GM21360 (cell line): ENCODE measurements around the gene SMCP.

Source experiments
- ATAC-seq: cut with Tn5 transposase; IDR thresholded peaks from one replicate; pipeline ENCODE4 v1.9.1; 2021; ENCODE audit warnings: mild to moderate bottlenecking, moderate library complexity; ENCODE audit not compliant: unreplicated experiment

The SMCP gene

DNA sequence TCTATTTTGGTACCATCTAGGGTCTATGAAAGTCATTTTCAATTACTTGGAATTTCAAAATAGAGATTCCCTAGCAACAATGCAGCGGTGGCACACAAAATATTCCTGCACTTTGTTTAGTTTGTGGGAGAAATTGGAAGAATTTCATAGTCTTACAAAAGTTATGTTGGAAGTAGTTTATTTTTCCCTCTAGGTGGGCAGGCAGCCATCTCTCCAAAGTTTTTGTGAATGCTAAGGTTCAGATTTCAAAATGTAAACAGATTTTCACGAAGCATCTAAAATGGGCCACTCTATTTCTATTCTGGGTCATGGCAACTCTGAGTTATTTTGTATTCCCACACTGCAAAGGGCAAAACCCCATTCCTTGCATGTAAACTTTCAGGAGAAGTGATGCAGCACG is 8.0 kb downstream of the SMCP start:
- no peak for ATAC-seq

DNA sequence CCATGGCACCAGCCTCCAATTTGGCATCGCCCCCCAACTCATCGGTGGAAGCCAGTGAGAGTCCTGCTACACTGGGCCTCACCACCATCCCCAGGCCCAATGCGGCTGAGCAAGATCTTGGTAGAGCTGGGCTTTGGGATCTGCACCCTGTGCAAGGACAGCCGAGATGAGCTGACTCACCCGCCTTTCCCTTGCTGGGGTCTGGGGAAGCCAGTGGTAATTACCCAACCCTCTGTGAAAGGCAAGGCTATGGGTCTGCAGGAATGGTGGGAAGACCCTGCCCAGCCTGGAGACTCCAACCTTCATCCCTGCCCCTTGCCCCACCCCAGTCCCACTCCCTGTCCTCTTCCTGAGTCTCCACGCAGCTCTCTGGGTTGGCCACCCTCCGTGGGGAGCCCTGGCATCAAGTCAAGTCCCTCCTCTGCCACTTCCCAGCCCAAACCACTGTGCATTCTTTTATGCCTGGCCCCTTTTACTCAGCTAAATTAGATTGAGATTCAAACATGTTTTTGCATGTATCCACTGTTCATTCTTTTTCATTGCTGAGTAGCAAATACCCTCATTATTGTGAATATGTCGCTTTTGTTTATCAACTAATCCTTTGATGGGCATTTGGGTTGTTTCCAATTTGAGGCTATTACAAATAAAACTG is 8.8 kb downstream of the SMCP start:
- no peak for ATAC-seq

DNA sequence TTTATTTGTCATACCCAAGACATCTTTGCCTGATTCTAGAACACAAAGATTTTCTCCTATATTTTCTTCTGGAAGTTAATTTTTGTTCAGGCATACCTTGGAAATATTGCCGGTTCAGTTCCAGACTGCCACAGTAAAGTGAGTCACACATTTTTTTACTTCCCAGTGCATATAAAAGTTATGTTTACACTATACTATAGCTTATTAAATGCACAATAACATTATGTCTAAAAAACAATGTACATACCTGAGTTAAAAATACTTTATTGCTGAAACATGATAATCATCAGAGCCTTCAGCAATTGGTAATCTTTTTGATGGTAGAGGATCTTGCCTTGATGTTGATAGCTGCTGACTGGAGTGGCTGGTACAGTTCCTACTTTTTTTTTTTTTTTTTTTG is 10.0 kb downstream of the SMCP start:
- ATAC-seq: no peak

DNA sequence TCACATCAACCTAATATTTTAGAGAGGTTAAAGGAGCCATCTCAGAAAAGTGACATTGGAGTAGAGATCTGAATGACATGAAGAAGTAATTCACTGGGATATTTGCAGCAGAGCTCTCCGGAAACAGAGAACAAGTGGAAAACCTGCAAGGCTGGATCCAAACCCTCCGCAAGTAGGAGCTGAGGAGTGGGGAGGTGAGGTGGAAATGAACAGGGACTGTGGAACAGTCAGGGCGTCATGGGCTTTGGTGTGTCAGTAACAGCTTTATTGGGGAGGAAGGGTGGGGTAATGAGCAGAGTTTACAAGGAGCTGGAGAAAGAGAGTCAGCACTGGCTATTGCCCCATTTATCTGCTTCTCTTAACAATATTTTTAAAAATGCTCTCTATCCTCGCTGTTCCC is 20.9 kb downstream of the SMCP start:
- no peak for ATAC-seq

DNA sequence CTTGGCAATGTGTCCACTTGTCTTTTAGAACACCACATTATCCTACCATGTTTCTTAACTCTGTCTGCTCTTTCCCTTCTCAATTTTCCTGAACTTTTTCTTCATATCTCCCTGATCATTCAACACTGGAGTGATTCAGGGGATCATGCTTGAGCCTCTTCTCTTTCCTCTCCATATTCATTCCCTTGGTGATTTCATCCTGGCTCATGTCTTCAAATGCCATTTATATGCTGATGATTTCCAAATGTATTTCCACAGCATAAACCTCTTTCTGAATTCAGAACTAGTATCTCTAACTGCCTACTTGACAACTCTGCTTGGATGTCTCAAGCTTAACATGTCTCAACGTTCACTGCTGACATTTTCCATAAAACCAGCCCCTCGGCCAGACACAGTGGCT is 21.8 kb downstream of the SMCP start:
- no peak for ATAC-seq

DNA sequence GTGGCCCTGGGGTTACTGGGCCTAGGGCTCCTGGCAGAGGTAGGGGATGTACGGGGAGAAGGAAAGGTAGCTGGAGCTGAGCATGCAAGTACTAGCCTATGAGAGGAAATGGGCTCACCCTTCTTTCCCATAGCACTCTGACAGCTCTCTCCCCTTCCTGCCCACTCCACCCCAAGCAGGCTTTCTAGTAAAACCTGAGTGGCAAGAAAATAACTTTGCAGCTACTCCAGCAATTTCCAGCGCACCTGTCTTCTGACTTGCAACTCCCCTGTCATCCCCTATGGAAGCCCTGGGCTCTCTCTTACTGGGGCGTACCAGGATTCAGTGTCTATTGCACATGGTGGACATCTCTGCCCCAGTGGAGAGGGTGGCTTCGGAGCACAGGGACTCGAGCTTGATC is 23.5 kb downstream of the SMCP start:
- no peak for ATAC-seq

DNA sequence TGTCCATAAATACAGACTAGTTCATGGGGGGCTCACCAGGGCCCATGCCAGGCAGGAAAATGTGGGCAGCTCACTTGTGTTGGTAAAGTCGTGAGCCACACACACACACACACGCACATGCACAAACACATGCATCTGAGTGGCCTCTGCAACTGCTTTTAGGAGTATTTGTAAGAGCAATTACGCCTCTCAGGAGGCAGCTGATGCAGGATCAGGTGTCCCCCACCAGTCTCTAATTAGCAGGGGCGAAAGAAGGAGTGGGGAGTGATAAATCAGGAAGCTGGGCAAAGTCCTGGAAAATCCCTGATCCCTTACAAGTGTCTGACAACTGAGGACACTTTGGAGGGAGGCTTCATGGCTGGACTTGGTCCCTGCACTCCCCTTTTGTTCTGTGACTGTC is 24.5 kb downstream of the SMCP start:
- ATAC-seq: no peak

DNA sequence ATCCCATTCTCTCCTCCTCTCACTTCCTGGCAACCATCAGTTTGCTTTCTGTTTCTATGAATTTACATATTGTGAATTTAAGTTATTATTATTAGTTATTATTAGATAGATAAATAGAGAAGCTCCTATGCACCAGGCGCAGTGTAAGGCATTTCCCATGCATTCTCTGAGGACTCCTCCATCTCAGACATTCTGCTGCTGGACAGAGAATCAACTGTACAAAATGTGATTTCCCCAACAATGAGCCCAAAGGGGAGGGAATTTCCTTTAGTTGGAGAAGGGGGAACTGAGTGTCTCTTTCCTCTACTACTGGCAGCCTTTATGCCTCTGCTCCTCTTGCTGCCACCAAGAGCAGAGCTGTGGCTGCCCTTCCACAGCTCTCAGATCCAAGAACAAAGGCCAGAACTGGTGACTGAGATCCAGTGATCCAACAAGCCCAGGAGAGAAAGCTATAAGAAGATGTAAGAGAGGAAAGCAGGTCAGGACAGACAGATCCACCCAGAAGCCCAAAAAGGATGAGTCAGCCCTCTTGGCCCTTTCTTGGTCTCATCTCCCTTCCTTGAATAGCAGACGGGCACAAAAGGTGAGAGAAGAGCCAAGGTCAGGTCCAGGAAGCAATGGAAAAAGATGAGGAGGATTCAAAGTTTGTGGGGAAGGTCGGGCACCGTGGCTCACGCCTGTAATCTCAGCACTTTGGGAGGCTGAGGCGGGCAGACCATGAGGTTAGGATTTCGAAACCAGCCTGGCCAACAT is 26.7 kb downstream of the SMCP start:
- no peak for ATAC-seq

DNA sequence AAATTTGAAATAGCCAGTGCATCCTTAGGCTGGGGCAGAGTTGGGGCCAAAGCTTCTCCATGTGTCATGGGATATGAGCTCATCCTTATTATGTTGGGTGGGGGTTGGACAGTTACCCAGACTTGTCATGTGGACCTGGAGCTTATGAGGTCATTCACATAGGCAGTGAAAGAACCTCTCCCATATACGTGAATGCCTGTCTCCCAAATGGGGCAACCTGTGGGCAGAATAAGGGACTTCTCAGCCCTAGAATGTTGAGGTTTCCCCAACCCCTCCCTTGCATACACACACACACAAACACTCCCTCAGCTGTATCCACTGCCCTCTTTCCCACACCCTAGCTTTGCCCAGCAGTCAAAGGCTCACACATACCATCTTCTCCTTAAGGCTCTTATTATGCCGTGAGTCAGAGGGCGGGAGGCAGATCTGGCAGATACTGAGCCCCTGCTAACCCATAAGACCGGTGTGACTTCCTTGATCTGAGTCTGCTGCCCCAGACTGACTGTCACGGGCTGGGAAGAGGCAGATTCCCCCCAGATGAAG is 28.0 kb downstream of the SMCP start:
- no peak for ATAC-seq

DNA sequence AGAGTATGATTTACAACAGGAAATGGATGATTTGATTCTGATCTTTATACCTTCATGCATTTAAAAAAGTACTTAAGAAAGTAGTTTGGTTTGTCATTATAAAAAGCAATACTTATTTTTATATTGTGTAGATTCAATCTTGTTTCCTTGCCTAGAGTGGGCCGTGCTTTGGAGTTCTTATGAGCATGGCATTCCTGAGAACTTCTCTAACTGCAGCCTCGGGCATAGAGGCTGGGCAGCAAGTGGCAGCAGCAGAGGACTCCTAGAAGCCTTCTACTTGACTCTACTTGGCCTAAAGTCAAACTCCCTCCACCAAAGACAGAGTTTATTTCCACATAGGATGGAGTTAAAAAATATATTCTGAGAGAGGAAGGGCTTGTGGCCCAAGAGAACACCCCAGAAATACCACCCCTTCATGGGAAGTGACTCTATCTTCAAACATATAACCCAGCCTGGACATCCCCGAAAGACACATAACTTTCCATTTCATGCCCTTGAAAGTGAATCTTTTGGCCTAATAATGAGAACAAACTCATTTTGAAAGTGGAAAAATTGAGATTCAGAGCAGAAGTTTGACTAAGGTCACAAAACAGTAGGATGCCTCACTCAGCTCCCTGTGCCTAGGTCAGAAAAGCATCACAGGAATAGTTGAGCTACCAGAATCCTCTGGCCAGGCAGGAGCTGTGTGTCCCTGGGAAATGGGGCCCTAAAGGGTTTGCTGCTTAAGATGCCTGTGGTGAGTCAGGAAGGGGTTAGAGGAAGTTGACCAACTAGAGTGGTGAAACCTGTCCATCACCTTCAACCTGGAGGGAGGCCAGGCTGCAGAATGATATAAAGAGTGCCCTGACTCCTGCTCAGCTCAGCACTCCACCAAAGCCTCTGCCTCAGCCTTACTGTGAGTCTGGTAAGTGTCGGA is 29.8 kb downstream of the SMCP start, which contains the start of gene IVL:
IVL (plus strand) TSS at position 861 of the 916 bp plus-strand sequence. CDS start 1,252 bp downstream, outside the sequence.
- peak; percentile 37 for ATAC-seq

DNA sequence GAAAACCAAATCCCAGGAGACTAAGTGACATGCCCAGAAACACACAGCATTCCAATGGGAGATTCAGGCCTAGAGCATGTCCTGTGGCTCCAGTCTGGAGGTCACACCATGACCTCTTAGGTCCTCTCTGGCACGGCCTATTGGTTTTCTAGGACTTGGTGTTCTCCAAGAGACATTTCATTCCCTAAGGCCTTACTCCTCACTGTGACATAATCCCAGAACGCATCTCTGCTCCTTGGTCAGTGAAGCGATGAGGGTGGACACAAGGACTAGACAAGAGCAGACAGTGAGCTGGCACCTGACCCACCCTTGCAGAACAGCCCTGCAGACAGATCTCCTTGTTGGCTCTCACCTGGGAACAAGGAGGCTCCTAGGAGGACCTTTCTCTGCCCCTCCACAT is 31.1 kb downstream of the SMCP start:
- no peak for ATAC-seq

DNA sequence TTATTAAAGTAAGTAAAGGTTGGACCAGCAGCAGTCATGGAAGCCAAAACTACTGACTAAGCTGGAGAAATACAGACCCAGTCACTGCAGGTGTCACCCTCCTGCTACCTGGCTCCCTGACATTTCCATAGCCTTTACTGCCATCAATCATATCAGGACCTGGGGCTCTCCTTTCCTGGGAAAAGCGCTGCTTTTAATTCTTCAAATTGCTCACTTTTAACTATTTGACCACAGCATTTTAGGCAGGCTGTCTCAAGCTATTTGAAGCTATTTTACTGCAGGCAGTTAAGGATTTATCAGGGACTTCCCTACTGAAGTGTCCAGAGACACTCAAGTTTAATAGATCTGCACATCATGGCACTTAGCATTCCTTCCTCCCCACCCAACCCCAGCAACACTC is 34.3 kb downstream of the SMCP start:
- ATAC-seq: no peak

DNA sequence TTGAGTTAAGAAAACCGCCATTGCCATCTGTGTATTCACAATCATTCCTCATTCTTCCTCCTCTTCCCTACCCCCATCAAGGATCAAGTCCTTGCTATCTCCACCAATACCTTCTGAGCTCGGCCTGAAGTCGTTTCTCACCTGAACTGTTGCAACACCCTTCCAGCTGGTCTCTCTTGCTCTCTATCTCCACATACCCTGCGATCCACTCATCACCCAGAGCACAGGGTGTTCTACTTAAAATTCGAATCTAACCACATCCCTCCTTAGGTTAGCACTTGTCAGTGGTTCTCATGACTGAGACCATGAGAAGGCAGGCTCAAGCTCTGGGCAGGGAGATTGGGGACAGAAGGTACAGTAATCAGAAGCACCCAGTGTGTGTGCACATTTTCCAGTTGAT is 34.8 kb downstream of the SMCP start:
- ATAC-seq: no peak

DNA sequence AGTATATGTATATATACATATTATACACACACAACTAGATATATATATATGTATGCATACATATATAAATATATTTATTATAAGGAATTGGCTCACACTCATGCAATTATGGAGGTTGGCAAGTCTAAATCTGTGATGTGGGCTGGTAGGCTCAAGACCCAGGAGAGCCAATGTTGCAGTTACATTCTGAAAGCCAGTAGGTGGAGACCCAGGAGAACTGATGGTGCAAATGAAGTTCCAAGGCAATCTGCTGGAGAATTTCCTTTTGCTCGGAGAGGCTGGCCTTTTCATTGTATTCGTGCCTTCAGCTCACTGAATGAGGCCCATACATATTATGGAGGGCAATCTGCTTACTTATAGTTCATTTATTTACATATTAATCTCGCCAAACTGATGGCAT is 39.7 kb downstream of the SMCP start:
- ATAC-seq: no peak

DNA sequence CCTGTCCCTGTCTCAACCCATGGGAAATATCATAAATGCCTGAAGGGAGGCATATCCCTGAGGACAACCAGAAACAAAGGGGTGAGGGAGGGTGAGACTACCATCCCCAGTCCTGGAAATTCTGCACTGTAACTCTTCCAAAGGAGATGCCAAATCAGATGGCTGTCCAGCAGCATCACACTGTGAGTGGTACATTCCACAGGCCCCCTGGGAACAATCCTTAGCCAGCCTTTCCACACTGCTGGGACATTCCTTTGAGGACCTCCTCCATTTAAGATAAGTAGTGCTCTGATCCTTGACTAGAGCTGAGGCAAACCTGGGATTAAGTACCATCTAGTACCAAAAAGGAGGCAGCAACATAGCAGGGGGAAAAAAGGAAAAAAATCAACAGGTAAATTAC is 40.9 kb downstream of the SMCP start:
- ATAC-seq: no peak

DNA sequence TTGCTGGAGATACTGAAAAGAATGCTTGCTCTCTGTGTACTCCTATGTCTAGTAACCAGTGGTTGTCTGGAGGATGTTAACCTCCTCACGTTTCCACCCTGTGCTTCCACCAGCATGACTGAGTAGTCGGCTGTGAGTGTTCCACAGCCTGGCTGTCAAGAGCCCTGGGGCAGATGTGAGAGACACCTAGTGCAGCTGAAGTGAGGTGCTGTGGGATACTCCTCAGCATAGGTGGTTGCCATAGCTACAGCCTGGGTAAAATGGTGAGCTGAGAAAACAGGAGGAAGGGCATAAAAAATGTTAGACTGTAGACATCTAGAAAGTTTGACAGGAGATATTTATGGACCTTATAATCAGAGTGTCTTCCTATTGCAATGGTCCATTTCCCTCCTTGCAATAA is 46.1 kb downstream of the SMCP start:
- no peak for ATAC-seq

DNA sequence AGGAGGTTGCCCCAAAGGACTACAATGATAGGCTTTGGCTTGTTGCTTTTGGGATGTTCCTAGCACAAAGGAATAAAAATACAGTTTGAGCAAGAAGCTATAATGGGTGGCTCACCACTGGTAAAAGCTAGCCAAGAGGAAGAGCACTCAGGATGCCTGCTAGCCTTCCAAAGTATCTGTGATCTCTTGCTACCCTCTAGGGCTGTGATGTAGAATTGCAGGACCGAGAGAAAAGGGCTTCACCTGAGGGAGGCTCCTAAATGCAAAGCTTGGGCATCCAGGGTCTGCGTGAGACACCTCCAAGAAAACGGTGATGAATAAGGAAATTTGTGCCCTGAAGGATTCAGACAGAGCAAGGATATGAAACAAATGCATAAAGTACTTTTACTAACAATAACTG is 48.0 kb downstream of the SMCP start:
- ATAC-seq: peak; percentile 64

DNA sequence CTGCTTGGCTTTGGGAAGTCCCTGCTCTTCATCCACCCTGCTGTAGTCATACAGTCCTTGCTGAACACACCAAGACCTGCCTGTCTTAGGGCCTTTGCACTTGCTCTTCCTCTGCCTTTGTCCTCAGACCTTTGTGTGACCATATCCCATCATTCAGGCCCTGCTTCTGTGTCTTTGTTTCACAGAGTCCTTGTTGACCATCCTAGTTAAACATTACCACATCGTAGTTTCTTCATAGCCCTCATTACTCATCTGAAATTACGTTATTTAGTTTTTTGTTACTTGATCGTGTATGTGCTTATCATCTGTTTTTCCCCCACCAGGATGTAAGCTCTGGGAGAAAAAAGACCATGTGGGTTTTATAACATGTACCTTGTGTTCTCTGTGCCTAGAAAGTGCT is 50.5 kb downstream of the SMCP start:
- no peak for ATAC-seq

DNA sequence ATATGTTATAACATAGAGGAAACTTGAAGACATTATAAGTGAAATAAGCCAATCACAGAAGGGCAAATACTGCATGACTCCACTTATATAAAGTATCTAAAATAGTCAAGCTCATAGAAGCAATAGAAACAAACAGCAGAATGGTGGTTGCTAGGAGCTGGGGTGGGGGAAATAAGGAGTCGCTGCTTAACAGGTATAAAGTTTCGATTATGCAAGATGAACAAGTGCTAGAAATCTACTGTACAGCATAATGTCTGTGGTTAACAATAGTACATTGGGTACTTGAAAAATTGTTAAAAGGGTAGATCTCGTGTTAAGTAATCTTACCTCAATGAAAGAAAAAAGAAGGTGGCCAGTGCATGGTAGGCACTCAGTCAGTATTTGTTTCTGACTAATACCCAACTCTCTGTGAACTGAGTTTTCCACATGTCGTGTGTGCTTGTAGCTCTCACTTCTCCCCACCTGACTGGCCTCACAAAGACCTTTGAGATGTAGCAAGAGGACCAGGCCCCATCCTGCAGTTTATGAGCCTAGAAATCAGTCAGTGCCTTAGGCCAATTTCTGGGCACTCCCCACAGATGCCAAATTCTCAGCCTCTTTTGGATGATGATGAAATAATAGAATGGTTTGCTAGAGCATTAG is 54.2 kb downstream of the SMCP start:
- ATAC-seq: no peak

DNA sequence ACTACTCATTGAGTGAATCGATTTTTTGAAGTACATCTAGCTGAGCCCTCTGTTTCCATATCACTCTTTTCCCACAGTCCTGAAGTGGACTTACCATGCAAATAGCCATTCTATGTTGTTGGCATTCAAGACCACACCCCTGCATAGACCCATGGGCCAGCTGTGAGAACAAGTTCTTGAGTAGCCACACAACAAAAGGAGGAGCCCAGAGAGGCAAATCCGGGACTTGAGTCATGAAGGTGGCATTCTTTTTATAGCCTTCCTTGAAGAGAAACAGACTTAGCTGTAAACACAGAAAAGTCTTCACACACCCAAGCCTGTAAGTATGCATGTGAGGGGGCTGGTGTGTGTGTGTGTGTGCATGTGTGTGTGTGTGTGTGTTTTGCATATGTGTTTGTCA is 55.1 kb downstream of the SMCP start:
- no peak for ATAC-seq
